Measurements from ENCODE around the gene ICAM1. TPM values are rescaled to one million over a fixed set of nuclear protein-coding genes. Genes with fewer than 3 reads are reported as not detected.

ICAM1 gene
- total and polyA plus RNA-seq, 2 of the 13 experiments (the other 11 are each of a cell fraction or from before 2014, with no cell fraction given) = 37.9 to 98.4 TPM

DNA sequence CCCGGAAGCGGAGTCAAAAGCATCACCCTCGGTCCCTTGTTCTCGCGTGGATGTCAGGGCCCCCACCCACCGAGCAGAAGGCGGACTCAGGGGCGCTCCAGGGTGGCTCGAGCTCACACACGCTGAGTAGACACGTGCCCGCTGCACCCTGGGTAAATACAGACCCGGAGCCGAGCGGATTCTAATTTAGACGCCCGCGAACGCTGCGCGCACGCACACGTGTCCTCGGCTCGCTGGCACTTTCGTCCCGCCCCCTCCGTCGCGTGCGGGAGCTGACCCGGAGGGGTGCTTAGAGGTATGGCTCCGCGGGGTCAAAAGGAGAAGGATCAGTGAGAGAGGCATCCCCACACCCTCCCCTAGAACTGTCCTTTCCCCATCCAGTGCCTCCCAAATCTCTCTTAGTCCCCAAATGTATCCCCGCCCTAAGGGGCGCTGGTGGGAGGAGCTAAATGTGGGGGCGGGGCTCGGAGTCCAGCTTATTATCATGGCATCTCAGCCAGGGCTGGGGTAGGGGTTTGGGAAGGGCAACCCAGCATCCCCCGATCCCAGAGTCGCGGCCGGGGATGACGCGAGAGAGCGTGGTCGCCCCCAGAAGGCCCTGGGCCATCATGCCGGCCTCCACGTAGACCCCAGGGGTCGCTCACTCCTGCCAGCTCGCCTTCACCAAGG, 18.4 kb downstream of the ICAM1 start (continued):
- TF ChIP-seq, protein P1, sequence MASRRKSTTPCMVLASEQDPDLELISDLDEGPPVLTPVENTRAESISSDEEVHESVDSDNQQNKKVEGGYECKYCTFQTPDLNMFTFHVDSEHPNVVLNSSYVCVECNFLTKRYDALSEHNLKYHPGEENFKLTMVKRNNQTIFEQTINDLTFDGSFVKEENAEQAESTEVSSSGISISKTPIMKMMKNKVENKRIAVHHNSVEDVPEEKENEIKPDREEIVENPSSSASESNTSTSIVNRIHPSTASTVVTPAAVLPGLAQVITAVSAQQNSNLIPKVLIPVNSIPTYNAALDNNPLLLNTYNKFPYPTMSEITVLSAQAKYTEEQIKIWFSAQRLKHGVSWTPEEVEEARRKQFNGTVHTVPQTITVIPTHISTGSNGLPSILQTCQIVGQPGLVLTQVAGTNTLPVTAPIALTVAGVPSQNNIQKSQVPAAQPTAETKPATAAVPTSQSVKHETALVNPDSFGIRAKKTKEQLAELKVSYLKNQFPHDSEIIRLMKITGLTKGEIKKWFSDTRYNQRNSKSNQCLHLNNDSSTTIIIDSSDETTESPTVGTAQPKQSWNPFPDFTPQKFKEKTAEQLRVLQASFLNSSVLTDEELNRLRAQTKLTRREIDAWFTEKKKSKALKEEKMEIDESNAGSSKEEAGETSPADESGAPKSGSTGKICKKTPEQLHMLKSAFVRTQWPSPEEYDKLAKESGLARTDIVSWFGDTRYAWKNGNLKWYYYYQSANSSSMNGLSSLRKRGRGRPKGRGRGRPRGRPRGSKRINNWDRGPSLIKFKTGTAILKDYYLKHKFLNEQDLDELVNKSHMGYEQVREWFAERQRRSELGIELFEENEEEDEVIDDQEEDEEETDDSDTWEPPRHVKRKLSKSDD (CRISPR knock-in tag; IDR thresholded peaks at IDR 0.05; ENCODE audit: low read depth) = no peak
- TF ChIP-seq MEIS1 (CRISPR knock-in tag; IDR thresholded peaks at IDR 0.05; ENCODE audit: borderline replicate concordance) (no peak), ZNF24 (IDR thresholded peaks at IDR 0.05) (no peak), ZFP62 (CRISPR knock-in tag; IDR thresholded peaks at IDR 0.05) (no peak), ZNF7 (CRISPR knock-in tag; IDR thresholded peaks at IDR 0.05) (no peak), NFE2 (CRISPR knock-in tag; IDR thresholded peaks at IDR 0.05) (no peak), SOX5 (CRISPR knock-in tag; IDR thresholded peaks at IDR 0.05; ENCODE audit: borderline replicate concordance) (no peak), GABPA (IDR thresholded peaks at IDR 0.05; ENCODE audit: low read depth, low read length) (no peak), GABPA (CRISPR knock-in tag; IDR thresholded peaks at IDR 0.05; ENCODE audit: low read depth) (no peak), ZFP82 (CRISPR knock-in tag; IDR thresholded peaks at IDR 0.05; ENCODE audit: borderline replicate concordance) (no peak), KMT2B (CRISPR knock-in tag; IDR thresholded peaks at IDR 0.05) (no peak), TOE1 (CRISPR knock-in tag; IDR thresholded peaks at IDR 0.05) (0 out of 2 replicates have a peak, but pooled peaks have one; percentile 4)
- TF ChIP-seq, protein P2, sequence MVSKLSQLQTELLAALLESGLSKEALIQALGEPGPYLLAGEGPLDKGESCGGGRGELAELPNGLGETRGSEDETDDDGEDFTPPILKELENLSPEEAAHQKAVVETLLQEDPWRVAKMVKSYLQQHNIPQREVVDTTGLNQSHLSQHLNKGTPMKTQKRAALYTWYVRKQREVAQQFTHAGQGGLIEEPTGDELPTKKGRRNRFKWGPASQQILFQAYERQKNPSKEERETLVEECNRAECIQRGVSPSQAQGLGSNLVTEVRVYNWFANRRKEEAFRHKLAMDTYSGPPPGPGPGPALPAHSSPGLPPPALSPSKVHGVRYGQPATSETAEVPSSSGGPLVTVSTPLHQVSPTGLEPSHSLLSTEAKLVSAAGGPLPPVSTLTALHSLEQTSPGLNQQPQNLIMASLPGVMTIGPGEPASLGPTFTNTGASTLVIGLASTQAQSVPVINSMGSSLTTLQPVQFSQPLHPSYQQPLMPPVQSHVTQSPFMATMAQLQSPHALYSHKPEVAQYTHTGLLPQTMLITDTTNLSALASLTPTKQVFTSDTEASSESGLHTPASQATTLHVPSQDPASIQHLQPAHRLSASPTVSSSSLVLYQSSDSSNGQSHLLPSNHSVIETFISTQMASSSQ (IDR thresholded peaks at IDR 0.05; ENCODE audit: low read depth) = no peak
- TF ChIP-seq, protein P2 (CRISPR knock-in tag; IDR thresholded peaks at IDR 0.05; ENCODE audit: borderline replicate concordance) = no peak
- TF ChIP-seq, protein P3, sequence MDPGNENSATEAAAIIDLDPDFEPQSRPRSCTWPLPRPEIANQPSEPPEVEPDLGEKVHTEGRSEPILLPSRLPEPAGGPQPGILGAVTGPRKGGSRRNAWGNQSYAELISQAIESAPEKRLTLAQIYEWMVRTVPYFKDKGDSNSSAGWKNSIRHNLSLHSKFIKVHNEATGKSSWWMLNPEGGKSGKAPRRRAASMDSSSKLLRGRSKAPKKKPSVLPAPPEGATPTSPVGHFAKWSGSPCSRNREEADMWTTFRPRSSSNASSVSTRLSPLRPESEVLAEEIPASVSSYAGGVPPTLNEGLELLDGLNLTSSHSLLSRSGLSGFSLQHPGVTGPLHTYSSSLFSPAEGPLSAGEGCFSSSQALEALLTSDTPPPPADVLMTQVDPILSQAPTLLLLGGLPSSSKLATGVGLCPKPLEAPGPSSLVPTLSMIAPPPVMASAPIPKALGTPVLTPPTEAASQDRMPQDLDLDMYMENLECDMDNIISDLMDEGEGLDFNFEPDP (CRISPR knock-in tag; conservative IDR thresholded peaks at IDR 0.05) = no peak
- TF ChIP-seq, protein P4, sequence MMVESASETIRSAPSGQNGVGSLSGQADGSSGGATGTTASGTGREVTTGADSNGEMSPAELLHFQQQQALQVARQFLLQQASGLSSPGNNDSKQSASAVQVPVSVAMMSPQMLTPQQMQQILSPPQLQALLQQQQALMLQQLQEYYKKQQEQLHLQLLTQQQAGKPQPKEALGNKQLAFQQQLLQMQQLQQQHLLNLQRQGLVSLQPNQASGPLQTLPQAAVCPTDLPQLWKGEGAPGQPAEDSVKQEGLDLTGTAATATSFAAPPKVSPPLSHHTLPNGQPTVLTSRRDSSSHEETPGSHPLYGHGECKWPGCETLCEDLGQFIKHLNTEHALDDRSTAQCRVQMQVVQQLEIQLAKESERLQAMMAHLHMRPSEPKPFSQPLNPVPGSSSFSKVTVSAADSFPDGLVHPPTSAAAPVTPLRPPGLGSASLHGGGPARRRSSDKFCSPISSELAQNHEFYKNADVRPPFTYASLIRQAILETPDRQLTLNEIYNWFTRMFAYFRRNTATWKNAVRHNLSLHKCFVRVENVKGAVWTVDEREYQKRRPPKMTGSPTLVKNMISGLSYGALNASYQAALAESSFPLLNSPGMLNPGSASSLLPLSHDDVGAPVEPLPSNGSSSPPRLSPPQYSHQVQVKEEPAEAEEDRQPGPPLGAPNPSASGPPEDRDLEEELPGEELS (CRISPR knock-in tag; IDR thresholded peaks at IDR 0.05) = no peak

Data from HepG2 (cell line).